ENCODE results near the gene ATIC. TPM values are rescaled to one million over a fixed set of nuclear protein-coding genes. Genes with fewer than 3 reads are reported as not detected.

Gene ATIC
- total and polyA plus RNA-seq, 2 of the 8 experiments (the other 6 are each of a cell fraction or from before 2014, with no cell fraction given) = 139 to 319 TPM

DNA sequence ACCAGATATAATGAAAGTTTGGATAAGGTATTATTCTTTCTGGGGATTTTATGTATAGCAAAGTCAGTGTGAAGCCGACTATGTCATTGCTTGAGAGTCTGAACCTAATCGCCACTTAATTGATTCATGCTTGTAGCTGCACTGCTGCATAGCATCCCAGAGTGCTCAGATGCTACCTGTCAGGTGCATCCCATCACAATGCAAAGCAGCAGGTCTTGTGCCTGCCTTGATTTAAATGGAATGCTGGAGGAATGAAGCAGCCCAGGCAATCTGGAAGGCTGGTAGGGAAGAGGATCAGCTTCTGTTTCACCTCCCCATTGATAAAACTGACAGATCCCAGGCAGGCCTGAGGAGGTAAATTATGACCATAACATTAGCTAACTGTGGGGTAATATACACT is 40.4 kb upstream of the ATIC start:
- Histone ChIP-seq H3K79me2 (ENCODE audit: control insufficient read depth in 1 of 2, insufficient read depth in 2 of 2, low read length in 2 of 2) (no peaks in the 10 kb centered on the region), H4K91ac (replicated peaks; ENCODE audit: insufficient read length, low read length) (no peak overlapping the region), H2AFZ (ENCODE audit: low read length) (no peak overlapping the region), H3K23me2 (ENCODE audit: low read depth, low read length) (no peaks in the 10 kb centered on the region), H2AK5ac (ENCODE audit: low read depth, low read length) (no peak overlapping the region), H3K27ac (ENCODE audit: low read depth, low read length) (no peak overlapping the region), H2BK120ac (replicated peaks; ENCODE audit: low read depth, low read length) (no peak overlapping the region), H3K18ac (ENCODE audit: extremely low read depth, low read length) (no peak overlapping the region), H3K4me2 (ENCODE audit: insufficient read depth in 1 of 2, low read depth in 2 of 2, low read length in 2 of 2) (0 out of 4 replicates have a peak overlapping the region, but pooled peaks of 1 of the 2 experiments have one; percentile 6), H3K4me1 (replicated peaks in 1 of 4; ENCODE audit: control insufficient read depth in 3 of 4, insufficient read depth in 4 of 4, low read length in 3 of 4) (peaks cover 0 to 6% (median 2%) of the 10 kb centered on the region in 4 experiments; a peak in 2 of 7 replicates), H2BK20ac (ENCODE audit: low read length) (no peak overlapping the region), H3K4me3 (ENCODE audit: extremely low read depth in 1 of 4, insufficient read depth in 2 of 4, low read depth in 3 of 4, low read length in 4 of 4) (no peak overlapping the region), H2BK15ac (ENCODE audit: low read length) (no peak overlapping the region), H2BK12ac (ENCODE audit: low read depth, low read length) (no peak overlapping the region), H3K27me3 (replicated peaks in 1 of 4; ENCODE audit: control insufficient read depth in 3 of 4, extremely low read depth in 1 of 4, insufficient read depth in 3 of 4, low read length in 3 of 4) (no peaks in the 10 kb centered on the region), H3K56ac (replicated peaks; ENCODE audit: insufficient read length, low read depth, low read length) (no peak overlapping the region), H3K9me3 (ENCODE audit: insufficient read depth in 2 of 2, low read depth in 1 of 2, low read length in 1 of 2) (no peaks in the 10 kb centered on the region), H3K23ac (ENCODE audit: insufficient read length) (no peak overlapping the region), H3K9ac (replicated peaks in 1 of 4; ENCODE audit: extremely low read depth in 1 of 4, low read depth in 3 of 4, low read length in 3 of 4) (no peak overlapping the region), H3K36me3 (ENCODE audit: control insufficient read depth in 2 of 4, insufficient read depth in 4 of 4, low read length in 3 of 4) (no peaks in the 10 kb centered on the region), H3K14ac (ENCODE audit: insufficient read length) (no peak overlapping the region), H2BK5ac (ENCODE audit: low read depth, low read length) (no peak overlapping the region), H3K4ac (replicated peaks; ENCODE audit: insufficient read length, low read depth, low read length) (no peak overlapping the region), H4K8ac (ENCODE audit: extremely low read depth, insufficient read depth, low read length) (no peak overlapping the region), H4K5ac (ENCODE audit: insufficient read length, low read depth, low read length) (no peak overlapping the region), H4K20me1 (replicated peaks in 1 of 2; ENCODE audit: control insufficient read depth in 1 of 2, insufficient read depth in 2 of 2, low read length in 2 of 2) (no peaks in the 10 kb centered on the region), H3K79me1 (ENCODE audit: low read depth, low read length) (no peaks in the 10 kb centered on the region)
- DNase-seq (ENCODE audit: low read depth in 1 of 2, low spot score in 2 of 2) (peak in 1 of 2 experiments; percentile 46), FAIRE-seq (peak; percentile 69)
- ChIA-PET POLR2A (ENCODE audit: partially characterized antibody) (no interaction called here), CTCF (ENCODE audit: partially characterized antibody) (interaction anchor here (1.2 to 1.7 kb wide), 2 partner anchors 25 to 40 kb away, joined by 3 to 5 read pairs; partner anchors contain the start of gene ATIC)
- TF ChIP-seq KDM1A (IDR thresholded peaks at IDR 0.05; ENCODE audit: borderline replicate concordance, low read length) (no peak), NANOG (IDR thresholded peaks at IDR 0.05; ENCODE audit: insufficient read depth, low read depth, low read length, poor library complexity, severe bottlenecking) (peak; percentile 72), BACH1 (IDR thresholded peaks at IDR 0.05; ENCODE audit: low read length) (no peak), TCF12 (IDR thresholded peaks at IDR 0.05; ENCODE audit: low read depth, low read length) (peak; percentile 60; the same call in 1 of the 2 replicates), NRF1 (IDR thresholded peaks at IDR 0.05; ENCODE audit: low read depth, low read length) (no peak), TEAD4 (IDR thresholded peaks at IDR 0.05; ENCODE audit: low read depth, low read length) (peak; percentile 79; the same call in 1 of the 2 replicates), YY1 (IDR thresholded peaks at IDR 0.05; ENCODE audit: low read depth, low read length) (0 out of 2 replicates have a peak, but pooled peaks have one; percentile 25), RFX5 (IDR thresholded peaks at IDR 0.05; ENCODE audit: borderline replicate concordance, low read depth, low read length) (no peak), SRF (IDR thresholded peaks at IDR 0.05; ENCODE audit: low read depth, low read length) (peak; percentile 17; the same call in 1 of the 2 replicates), SP1 (IDR thresholded peaks at IDR 0.05; ENCODE audit: low read depth, low read length) (0 out of 2 replicates have a peak, but pooled peaks have one; percentile 12), SIRT6 (IDR thresholded peaks at IDR 0.05; ENCODE audit: low read length) (no peak), SIX5 (IDR thresholded peaks at IDR 0.05; ENCODE audit: low read depth, low read length) (no peak)
- WGBS, 2 experiments (ENCODE audit: extremely low coverage in 1 of 2, insufficient coverage in 1 of 2, insufficient read length in 1 of 2, insufficient replicate concordance in 2 of 2, low coverage in 1 of 2, low lambda C conversion rate in 2 of 2, missing lambda C conversion rate in 1 of 2) = 78% methylated on average over 2 of the region's 2 CpGs; no CpG with 5 or more reads in 1 of the 2 experiments
